ENCODE measurements around the gene DGKI. TPM values are rescaled to one million over a fixed set of nuclear protein-coding genes. Genes with fewer than 3 reads are reported as not detected.

DGKI gene
- total and polyA plus RNA-seq, 9 of the 15 experiments (the other 6 are each of a cell fraction or from before 2014, with no cell fraction given), result 0.11 to 0.54 (median 0.15) TPM; not detected in 5

DNA sequence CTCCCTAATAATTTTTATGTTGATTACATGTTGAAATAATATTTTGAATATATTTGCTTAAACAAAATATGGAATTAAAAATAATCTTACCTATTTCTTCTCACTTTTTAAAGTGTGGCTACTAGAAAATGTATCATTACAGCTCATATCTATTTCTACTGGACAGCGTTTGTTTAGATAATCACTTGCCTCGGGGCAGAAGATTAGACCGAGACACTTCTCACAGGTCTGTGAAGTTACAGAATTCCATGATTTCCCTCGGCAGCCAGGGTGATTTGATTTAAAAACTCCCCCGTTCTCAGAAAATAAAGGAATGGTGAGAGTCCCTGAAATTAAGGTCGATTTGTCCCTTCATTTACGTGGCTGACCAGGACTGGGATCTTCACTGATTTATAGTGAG is 162.5 kb downstream of the DGKI start:
- BruUV-seq (replicated peaks), result no TSS peak
- Histone ChIP-seq H3K9me1 (ENCODE audit: control insufficient read depth, insufficient read depth, low read length) (no peaks in the 10 kb centered on the region), H3K4me3 (no peak overlapping the region), H3K4me2 (ENCODE audit: insufficient read depth, low read length) (no peak overlapping the region), H3K27ac (ENCODE audit: extremely low read depth, low read depth, low read length) (no peak overlapping the region), H2AFZ (ENCODE audit: low read depth, low read length) (no peak overlapping the region), H3K9me3 (replicated peaks; ENCODE audit: control insufficient read depth, insufficient read depth, low read depth, low read length) (no peaks in the 10 kb centered on the region), H4K20me1 (replicated peaks; ENCODE audit: control insufficient read depth, insufficient read depth, low read length) (no peaks in the 10 kb centered on the region), H3K27me3 (ENCODE audit: control insufficient read depth in 2 of 2, insufficient read depth in 2 of 2, low read length in 2 of 2) (no peaks in the 10 kb centered on the region), H3K9ac (ENCODE audit: insufficient read depth in 1 of 2, low read depth in 2 of 2, low read length in 2 of 2) (no peak overlapping the region), H3K36me3 (ENCODE audit: control insufficient read depth, insufficient read depth, low read length) (no peaks in the 10 kb centered on the region), H3K4me1 (replicated peaks in 1 of 2; ENCODE audit: control insufficient read depth in 2 of 2, insufficient read depth in 2 of 2, low read length in 2 of 2) (no peaks in the 10 kb centered on the region), H3K79me2 (ENCODE audit: control insufficient read depth, insufficient read depth, low read length) (no peaks in the 10 kb centered on the region)
- no peak for FAIRE-seq
- ChIA-PET POLR2A (no interaction called here), CTCF (ENCODE audit: low intra/inter-chr PET ratio) (no interaction called here)
- WGBS (ENCODE audit: insufficient coverage, low coverage, missing lambda C conversion rate), result under 1% methylated on average over 7 of the region's 7 CpGs
- TF ChIP-seq BHLHE40 (IDR thresholded peaks at IDR 0.05; ENCODE audit: low read length), result no peak
- TF ChIP-seq L3MBTL2 (IDR thresholded peaks at IDR 0.05), result no peak
- no peak for TF ChIP-seq HDAC1 (IDR thresholded peaks at IDR 0.05)
- TF ChIP-seq ZFX (CRISPR knock-in tag; IDR thresholded peaks at IDR 0.05), result no peak
- TF ChIP-seq, protein P1, sequence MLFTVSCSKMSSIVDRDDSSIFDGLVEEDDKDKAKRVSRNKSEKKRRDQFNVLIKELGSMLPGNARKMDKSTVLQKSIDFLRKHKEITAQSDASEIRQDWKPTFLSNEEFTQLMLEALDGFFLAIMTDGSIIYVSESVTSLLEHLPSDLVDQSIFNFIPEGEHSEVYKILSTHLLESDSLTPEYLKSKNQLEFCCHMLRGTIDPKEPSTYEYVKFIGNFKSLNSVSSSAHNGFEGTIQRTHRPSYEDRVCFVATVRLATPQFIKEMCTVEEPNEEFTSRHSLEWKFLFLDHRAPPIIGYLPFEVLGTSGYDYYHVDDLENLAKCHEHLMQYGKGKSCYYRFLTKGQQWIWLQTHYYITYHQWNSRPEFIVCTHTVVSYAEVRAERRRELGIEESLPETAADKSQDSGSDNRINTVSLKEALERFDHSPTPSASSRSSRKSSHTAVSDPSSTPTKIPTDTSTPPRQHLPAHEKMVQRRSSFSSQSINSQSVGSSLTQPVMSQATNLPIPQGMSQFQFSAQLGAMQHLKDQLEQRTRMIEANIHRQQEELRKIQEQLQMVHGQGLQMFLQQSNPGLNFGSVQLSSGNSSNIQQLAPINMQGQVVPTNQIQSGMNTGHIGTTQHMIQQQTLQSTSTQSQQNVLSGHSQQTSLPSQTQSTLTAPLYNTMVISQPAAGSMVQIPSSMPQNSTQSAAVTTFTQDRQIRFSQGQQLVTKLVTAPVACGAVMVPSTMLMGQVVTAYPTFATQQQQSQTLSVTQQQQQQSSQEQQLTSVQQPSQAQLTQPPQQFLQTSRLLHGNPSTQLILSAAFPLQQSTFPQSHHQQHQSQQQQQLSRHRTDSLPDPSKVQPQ (CRISPR knock-in tag; IDR thresholded peaks at IDR 0.05; ENCODE audit: borderline replicate concordance), result no peak
- TF ChIP-seq HDAC3 (IDR thresholded peaks at IDR 0.05; ENCODE audit: borderline replicate concordance, partially characterized antibody), result no peak
- TF ChIP-seq FOXK1 (CRISPR knock-in tag; IDR thresholded peaks at IDR 0.05; ENCODE audit: borderline replicate concordance), result no peak
- TF ChIP-seq PRPF4 (IDR thresholded peaks at IDR 0.05; ENCODE audit: insufficient read depth, low read depth, low read length, poor library complexity, severe bottlenecking), result no peak
- TF ChIP-seq RREB1 (CRISPR knock-in tag; IDR thresholded peaks at IDR 0.05), result no peak
- TF ChIP-seq SFPQ (IDR thresholded peaks at IDR 0.05; ENCODE audit: low read depth, low read length), result no peak
- intact Hi-C loops (cut with micrococcal nuclease), result no loop called here
- ATAC-seq, result no peak
- in situ Hi-C loops (cut with MboI), result no loop called here
- DNase-seq (ENCODE audit: extremely low read depth in 1 of 4, low spot score in 3 of 4), result no peak
